ENCODE measurements around the gene IL17RC. TPM values are rescaled to one million over a fixed set of nuclear protein-coding genes. Genes with fewer than 3 reads are reported as not detected.
A peak's percentile ranks its signal among the peaks of the same experiment; 100 is the strongest.
"Not testable (repeated sequence)": the region's sequence is repeated elsewhere in the genome, so short reads cannot be mapped to it uniquely, and the experiment has no call there.

Gene IL17RC
- total RNA-seq: under 1 TPM; 0.30 to 0.41 TPM

DNA sequence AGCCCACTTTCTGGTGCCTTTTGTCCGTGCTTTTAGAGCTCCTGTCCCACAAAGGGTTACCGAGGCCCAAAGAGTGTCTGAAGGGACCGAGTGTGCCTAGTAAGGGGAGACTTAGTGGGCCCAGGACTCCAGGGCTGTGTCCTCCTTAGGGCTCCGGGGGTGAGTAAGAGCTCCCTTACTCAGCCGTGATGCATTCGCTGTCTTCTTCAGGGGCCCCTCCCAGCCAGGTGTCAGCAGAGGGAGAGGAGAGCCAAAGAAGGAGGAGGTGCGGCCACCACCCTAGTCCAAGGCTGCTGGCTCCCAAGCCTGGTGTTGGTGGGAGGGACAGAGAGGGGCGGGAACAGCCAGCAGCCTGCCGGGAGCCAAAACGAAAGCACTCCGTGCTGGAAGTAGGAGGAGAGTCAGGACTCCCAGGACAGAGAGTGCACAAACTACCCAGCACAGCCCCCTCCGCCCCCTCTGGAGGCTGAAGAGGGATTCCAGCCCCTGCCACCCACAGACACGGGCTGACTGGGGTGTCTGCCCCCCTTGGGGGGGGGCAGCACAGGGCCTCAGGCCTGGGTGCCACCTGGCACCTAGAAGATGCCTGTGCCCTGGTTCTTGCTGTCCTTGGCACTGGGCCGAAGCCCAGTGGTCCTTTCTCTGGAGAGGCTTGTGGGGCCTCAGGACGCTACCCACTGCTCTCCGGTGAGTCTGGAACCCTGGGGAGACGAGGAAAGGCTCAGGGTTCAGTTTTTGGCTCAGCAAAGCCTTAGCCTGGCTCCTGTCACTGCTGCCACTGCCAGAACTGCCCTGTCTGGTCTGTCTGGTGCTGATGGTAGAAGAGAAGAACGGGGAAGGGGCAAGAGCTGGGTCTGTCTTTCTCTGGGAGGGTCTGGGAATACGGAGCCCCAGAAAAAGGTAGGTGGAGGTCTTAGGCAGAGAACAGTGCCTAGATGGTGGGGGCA lies at the start of gene IL17RC:
TSS of gene IL17RC (plus strand) at position 365 of the 947 bp plus-strand sequence. CDS start at position 583, 218 bp downstream.
- H3K27ac Mint-ChIP-seq: no peak within 1 kb of the TSS

DNA sequence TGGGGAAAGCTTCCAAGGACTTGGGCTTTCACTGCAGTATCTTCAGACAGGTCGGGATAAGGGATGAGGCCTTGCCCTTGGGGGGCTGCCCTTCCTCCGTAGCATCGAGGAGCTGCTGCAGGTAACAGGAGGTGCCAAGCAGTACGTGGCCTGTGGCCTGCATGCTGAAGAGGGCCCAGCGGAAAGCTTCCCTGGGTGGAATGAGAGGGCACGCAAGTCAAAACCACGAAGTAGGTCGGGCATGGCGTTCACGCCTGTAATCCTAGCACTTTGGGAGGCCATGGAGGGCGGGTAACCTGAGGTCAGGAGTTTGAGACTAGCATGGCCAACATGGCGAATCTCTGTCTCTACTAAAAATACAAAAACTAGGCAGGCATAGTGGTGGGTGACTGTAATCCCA lies 49.8 kb upstream of the IL17RC start:
- DNase-seq (no peak), ATAC-seq (no peak)
- peaks cover 1% of the 10 kb centered on the region for H3K4me1 Mint-ChIP-seq
- H3K9me3 Mint-ChIP-seq (ENCODE audit: low read depth): no peaks in the 10 kb centered on the region
- no peak overlapping the region for H3K4me3 Mint-ChIP-seq
- no peak overlapping the region for H3K27ac Mint-ChIP-seq
- CTCF ChIA-PET: no interaction called here
- peaks cover 6% of the 10 kb centered on the region for H3K27me3 Mint-ChIP-seq
- H3K36me3 Mint-ChIP-seq: no peaks in the 10 kb centered on the region

More for the DNA sequence above, at the start of gene IL17RC:
- H3K4me3 Mint-ChIP-seq: peak within 1 kb of the TSS; percentile 64
- ATAC-seq (peak; percentile 18), DNase-seq (no peak)
- CTCF ChIA-PET: interaction anchor here (1.0 to 1.6 kb wide), 2 partner anchors 9 to 26 kb away, joined by 3 to 7 read pairs; partner anchors contain the start of gene JAGN1
- peaks cover 20% of the 10 kb centered on the region for H3K4me1 Mint-ChIP-seq
- no peaks in the 10 kb centered on the region for H3K36me3 Mint-ChIP-seq
- no peaks in the 10 kb centered on the region for H3K9me3 Mint-ChIP-seq (ENCODE audit: low read depth)
- peaks cover 11% of the 10 kb centered on the region for H3K27me3 Mint-ChIP-seq

DNA sequence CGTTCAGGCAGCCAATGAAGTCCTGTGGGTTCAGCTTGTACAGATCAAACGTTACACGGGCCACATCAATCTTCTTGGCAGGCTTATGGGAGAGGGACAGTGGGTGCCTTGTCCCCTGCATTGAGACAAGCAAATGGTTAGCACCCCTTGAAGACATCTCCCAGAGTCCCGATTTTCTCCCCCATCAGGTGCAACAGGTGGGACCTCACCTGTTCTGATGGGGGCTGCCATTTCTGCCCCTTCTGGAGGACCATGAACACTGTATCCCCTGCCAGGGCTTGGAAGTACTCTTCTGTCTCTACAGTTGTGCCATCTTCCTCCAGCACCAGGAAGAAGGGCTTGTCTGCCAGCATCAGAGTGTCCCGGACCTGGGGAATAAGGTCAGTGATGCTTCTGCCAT lies 46.9 kb upstream of the IL17RC start:
- CTCF ChIA-PET: no interaction called here
- H3K4me1 Mint-ChIP-seq: no peaks in the 10 kb centered on the region
- ATAC-seq: no peak
- H3K4me3 Mint-ChIP-seq: no peak overlapping the region
- H3K27ac Mint-ChIP-seq: no peak overlapping the region
- no peak for DNase-seq
- no peaks in the 10 kb centered on the region for H3K36me3 Mint-ChIP-seq
- H3K9me3 Mint-ChIP-seq (ENCODE audit: low read depth): no peaks in the 10 kb centered on the region
- no peaks in the 10 kb centered on the region for H3K27me3 Mint-ChIP-seq

DNA sequence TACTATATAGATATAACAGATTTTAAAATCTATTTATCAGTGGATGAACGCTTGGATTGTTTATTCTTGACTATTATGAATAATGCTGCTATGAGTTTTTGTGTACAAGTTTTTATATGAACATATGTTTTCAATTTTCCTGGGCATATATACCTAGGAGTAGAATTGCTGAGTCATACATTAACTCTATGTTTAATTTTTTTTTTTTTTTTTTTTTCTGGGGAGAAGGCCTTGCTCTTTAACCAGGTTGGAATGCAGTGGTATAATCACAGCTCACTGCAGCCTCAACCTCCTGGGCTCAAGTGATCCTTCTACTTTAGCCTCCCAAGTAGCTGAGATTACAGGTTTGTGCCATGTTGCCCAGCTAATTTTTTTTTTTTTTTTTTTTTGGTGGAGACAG lies 45.9 kb upstream of the IL17RC start:
- DNase-seq (no peak), ATAC-seq (no peak)
- H3K36me3 Mint-ChIP-seq: no peaks in the 10 kb centered on the region
- no peak overlapping the region for H3K4me3 Mint-ChIP-seq
- H3K9me3 Mint-ChIP-seq (ENCODE audit: low read depth): no peaks in the 10 kb centered on the region
- CTCF ChIA-PET: no interaction called here
- H3K4me1 Mint-ChIP-seq: no peaks in the 10 kb centered on the region
- peaks cover 3% of the 10 kb centered on the region for H3K27me3 Mint-ChIP-seq
- H3K27ac Mint-ChIP-seq: no peak overlapping the region

GRCh38 chr3:9872067-9872466 lies 44.8 kb upstream of the IL17RC start:
- H3K9me3 Mint-ChIP-seq (ENCODE audit: low read depth); DNase-seq; H3K4me1 Mint-ChIP-seq; ATAC-seq; H3K27ac Mint-ChIP-seq; CTCF ChIA-PET; H3K27me3 Mint-ChIP-seq; H3K4me3 Mint-ChIP-seq; H3K36me3 Mint-ChIP-seq: not testable (repeated sequence)

- no peaks in the 10 kb centered on the region for H3K9me3 Mint-ChIP-seq (ENCODE audit: low read depth)
- H3K36me3 Mint-ChIP-seq: no peaks in the 10 kb centered on the region
- DNase-seq: no peak
- no peak overlapping the region for H3K4me3 Mint-ChIP-seq
- H3K27me3 Mint-ChIP-seq: peaks cover 6% of the 10 kb centered on the region
- CTCF ChIA-PET: interaction anchor here (1.3 kb wide), 1 partner anchor 59 kb away, joined by 3 read pairs; no protein-coding TSS in a partner anchor
- no peak for ATAC-seq
- no peak overlapping the region for H3K27ac Mint-ChIP-seq
- H3K4me1 Mint-ChIP-seq: no peaks in the 10 kb centered on the region
Observed at GRCh38 chr3:9875448-9875847, 41.5 kb upstream of the IL17RC start.

DNA sequence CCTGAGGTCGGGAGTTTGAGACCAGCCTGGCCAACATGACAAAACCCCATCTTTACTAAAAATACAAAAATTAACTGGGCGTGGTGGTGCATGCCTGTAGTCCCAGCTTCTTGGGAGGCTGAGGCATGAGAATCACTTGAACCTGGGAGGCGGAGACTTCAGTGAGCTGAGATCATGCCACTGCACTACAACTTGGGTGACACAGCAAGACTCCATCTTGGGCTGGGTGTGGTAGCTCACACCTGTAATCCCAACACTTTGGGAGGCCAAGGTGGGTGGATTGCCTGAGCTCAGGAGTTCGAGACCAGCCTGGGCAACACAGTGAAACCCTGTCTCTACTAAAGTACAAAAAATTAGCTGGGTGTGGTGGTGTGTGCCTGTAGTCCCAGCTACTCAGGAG lies 40.6 kb upstream of the IL17RC start:
- not testable (repeated sequence) for H3K9me3 Mint-ChIP-seq (ENCODE audit: low read depth); H3K27ac Mint-ChIP-seq; DNase-seq; H3K27me3 Mint-ChIP-seq; H3K4me1 Mint-ChIP-seq; H3K36me3 Mint-ChIP-seq; ATAC-seq; H3K4me3 Mint-ChIP-seq
- CTCF ChIA-PET: interaction anchor here (0.6 to 1.3 kb wide), 2 partner anchors 9 to 58 kb away, joined by 3 read pairs; no protein-coding TSS in a partner anchor

DNA sequence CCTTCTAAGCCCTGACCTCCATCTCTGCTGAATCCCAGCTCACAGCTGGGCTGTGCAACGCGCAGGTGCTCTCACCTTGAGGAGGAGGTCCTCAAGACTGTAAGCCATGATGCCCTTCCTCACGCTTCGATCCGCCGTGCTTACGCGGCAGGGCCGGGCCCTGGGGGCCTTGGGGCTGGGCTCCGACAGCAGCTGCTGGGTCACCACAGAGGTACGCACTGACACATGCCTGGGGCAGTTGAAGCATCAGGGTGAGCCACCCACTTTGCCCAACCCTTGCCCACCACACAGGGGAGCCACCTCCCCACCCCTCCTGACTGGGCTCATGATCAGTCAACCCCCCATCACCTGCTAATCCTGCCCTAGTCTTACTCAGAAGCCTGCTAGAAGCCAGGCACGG lies 39.9 kb upstream of the IL17RC start:
- no peak overlapping the region for H3K4me3 Mint-ChIP-seq
- CTCF ChIA-PET: interaction anchor here (0.6 kb wide), 1 partner anchor 8 kb away, joined by 3 read pairs; no protein-coding TSS in a partner anchor
- ATAC-seq (no peak), DNase-seq (no peak)
- H3K27ac Mint-ChIP-seq: no peak overlapping the region
- no peaks in the 10 kb centered on the region for H3K9me3 Mint-ChIP-seq (ENCODE audit: low read depth)
- no peaks in the 10 kb centered on the region for H3K36me3 Mint-ChIP-seq
- peaks cover 6% of the 10 kb centered on the region for H3K27me3 Mint-ChIP-seq
- no peaks in the 10 kb centered on the region for H3K4me1 Mint-ChIP-seq

DNA sequence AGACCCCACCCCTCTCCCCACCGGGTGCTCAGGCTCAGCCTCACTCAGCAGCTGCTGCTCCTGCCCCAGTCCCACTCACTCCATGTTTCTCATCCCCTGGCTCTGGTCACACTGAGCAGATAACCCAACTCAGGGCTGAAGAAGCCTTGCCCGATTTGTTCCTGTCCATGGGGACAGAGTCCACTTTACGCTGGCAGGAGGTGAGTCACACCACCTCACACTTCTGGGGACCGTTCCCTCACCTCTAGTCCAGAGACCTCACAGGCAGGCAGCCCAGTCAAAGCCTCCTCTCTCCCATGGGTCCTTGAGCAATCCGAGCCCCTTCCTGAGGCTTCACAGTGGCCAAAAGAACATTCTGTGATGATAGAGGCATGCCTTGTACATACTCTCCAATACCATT lies 38.2 kb upstream of the IL17RC start:
- Mint-ChIP-seq H3K27ac (no peak overlapping the region), H3K9me3 (ENCODE audit: low read depth) (no peaks in the 10 kb centered on the region), H3K4me3 (no peak overlapping the region), H3K27me3 (peaks cover 6% of the 10 kb centered on the region), H3K4me1 (no peaks in the 10 kb centered on the region), H3K36me3 (no peaks in the 10 kb centered on the region)
- CTCF ChIA-PET: interaction anchor here (0.9 to 1.8 kb wide), 2 partner anchors 54 to 68 kb away, joined by 4 to 5 read pairs; no protein-coding TSS in a partner anchor
- ATAC-seq: no peak
- DNase-seq: no peak

GRCh38 chr3:9879830-9880549 lies 36.9 kb upstream of the IL17RC start, which contains the start of gene CIDEC:
Gene CIDEC (minus strand): TSS chr3:9880253. CDS start chr3:9878486, 1,767 bp downstream.
- CTCF ChIA-PET: interaction anchor here (1.8 kb wide), 1 partner anchor 66 kb away, joined by 5 read pairs; no protein-coding TSS in a partner anchor
- Mint-ChIP-seq H3K9me3 (ENCODE audit: low read depth) (no peaks in the 10 kb centered on the region), H3K36me3 (no peaks in the 10 kb centered on the region), H3K4me1 (no peaks in the 10 kb centered on the region), H3K27ac (no peak within 1 kb of the TSS), H3K27me3 (peaks cover 6% of the 10 kb centered on the region), H3K4me3 (no peak within 1 kb of the TSS)
- no peak for DNase-seq
- ATAC-seq: no peak

DNA sequence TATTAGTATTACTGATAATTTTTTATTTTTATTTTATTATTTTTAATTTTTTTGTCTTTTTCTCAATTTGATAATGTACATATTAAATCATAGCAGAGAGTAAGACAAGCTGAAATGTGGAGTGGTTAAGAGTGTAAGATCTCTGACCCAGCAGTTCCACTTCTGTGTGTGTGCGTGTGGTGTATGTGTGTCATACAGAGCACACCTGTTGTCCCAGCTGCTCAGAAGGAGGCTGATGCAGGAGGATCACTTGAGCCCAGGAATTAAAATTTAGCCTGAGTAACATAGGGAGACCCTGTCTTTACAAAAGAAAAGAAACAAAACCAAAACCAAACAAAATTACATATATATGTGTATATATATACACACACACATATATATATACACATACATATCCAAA lies 35.5 kb upstream of the IL17RC start:
- no peaks in the 10 kb centered on the region for H3K4me1 Mint-ChIP-seq
- no peak for ATAC-seq
- H3K27me3 Mint-ChIP-seq: no peaks in the 10 kb centered on the region
- DNase-seq: no peak
- no peak overlapping the region for H3K4me3 Mint-ChIP-seq
- no peaks in the 10 kb centered on the region for H3K36me3 Mint-ChIP-seq
- no peak overlapping the region for H3K27ac Mint-ChIP-seq
- CTCF ChIA-PET: no interaction called here
- no peaks in the 10 kb centered on the region for H3K9me3 Mint-ChIP-seq (ENCODE audit: low read depth)

- no peaks in the 10 kb centered on the region for H3K27me3 Mint-ChIP-seq
- no peak overlapping the region for H3K4me3 Mint-ChIP-seq
- no peaks in the 10 kb centered on the region for H3K36me3 Mint-ChIP-seq
- no peak for DNase-seq
- no peaks in the 10 kb centered on the region for H3K4me1 Mint-ChIP-seq
- no peaks in the 10 kb centered on the region for H3K9me3 Mint-ChIP-seq (ENCODE audit: low read depth)
- no peak overlapping the region for H3K27ac Mint-ChIP-seq
- ATAC-seq: no peak
- CTCF ChIA-PET: interaction anchor here (0.7 to 1.5 kb wide), 4 partner anchors 10 to 77 kb away, joined by 3 read pairs; no protein-coding TSS in a partner anchor
Observed at GRCh38 chr3:9883706-9884554, 33.0 kb upstream of the IL17RC start.
